ENCODE measurements around the gene GPC6. TPM values are rescaled to one million over a fixed set of nuclear protein-coding genes. Genes with fewer than 3 reads are reported as not detected.
A peak's percentile ranks its signal among the peaks of the same experiment; 100 is the strongest.

Gene GPC6
- total RNA-seq, 1 experiment from 2014 or later, result 5.1 TPM

DNA sequence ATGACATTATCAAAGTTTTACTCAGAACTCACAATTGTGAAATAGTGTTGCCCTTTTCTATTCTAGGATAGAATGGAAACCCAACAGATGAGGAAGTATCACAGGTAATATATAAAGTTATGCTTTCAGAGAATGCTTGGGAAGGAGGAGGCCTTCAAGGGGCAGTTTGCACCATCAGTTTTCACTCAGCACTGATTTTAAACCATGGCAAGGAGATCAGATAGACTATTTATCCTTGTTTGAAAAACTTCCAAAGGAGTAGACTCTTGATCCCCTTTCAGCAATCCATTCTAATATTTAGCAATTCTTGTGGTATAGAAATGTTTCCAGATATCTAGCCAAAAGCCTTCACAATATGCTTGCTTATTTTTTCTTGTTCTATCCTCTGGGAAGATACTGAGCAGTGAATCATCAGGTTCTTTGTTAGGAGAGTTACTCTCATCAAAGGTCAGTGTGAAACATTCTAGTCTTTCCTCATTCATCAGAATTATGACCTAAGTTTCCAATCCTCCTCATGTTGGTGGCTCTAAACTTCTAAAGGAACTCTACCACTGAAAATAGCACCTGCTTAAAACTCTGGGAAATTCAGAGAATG lies 3.8 kb downstream of the GPC6 start:
- peak; percentile 23 for DNase-seq (ENCODE audit: low spot score)

DNA sequence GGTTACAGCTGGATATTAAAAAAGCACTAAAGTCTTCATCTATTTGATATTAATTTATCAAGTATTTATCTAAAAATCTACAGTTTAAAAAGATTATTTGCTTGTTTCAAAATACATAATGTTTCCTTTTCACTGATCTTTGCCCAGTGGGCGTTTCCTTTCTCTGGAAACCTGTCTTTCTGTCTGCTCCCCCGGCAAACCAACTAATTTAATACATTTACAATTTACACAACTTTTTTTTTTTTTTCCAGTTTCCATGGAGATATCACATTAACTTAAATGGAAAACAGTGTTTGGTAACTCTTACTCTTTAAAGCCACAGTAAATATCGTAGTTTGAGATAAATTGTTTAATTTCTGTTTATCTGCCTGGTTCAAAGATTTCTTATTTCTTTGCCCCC lies 5.3 kb downstream of the GPC6 start:
- DNase-seq (ENCODE audit: low spot score), result no peak

DNA sequence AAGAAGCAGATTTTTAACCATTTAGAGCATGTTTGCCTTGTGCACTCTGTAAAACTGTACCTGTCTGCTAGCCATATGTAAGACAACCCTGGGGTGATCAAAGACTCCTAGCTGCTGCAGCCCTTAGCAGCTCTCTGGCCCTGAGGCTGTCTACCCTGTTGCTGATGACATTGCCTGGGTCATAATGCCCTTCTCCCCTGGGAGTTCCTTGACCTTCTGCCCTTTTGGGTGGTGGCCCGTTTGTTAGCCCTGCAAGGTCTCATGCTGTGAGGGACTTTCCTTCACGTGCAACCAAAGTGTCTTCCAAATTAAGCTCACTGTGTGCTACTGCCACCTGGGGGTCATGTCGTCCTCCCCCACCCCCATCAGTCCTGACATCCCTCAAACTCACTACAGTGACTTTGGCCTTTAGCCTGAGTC lies 7.4 kb downstream of the GPC6 start:
- DNase-seq (ENCODE audit: low spot score), result no peak

DNA sequence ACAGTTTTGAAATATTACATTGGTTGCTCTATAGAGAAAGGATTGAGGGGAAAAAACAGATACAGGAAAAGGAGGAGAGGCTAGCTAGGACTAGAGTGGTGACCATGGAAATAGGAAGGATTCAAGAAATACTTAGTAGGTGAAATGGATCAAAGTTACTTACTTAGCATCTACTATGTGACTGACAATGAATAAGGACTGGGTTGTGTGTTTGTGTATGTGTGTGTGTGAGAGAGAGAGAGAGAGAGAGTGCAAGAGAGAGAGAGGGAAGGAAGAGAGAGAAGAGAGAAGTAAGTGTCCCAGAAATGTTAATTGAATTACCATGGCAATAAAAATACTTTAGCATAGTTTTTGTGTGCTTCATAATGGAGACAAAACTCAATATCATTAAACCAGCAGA lies 7.9 kb downstream of the GPC6 start:
- no peak for DNase-seq (ENCODE audit: low spot score)

DNA sequence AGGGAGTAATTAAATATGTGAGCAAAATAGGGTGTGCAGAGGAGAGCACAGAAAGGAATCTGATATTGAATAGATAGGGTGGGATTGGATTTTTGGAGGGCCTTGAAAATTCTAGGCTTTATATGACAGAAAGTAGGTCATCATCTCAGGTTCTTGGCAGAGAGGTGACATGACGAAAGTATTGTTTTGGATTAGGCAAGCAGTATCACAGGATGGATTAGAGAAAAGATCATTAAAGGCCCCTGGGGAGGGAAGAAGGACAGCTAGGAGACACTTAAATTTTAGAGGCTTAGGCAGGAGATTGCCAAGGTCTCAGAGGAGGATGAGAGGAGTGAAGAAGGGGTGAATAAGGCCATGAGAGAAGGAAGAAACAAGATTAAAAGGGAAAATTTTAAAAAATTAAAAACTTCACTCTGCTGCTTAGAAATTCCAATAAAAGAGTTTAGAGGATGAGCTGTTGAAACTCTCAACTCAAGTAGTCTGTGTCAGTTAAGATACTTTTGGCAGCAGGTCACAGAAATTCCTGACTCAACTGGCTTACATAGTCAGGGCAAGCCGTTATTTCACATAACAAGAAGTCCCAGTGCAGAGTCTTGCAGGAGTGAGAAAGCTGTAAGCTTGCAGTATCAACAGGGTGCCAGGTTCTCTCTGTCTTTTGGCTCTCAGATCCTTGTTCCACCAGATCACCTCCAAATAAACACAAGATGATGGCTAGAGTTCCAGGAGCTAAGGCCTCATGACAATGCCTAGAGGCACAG lies 8.8 kb downstream of the GPC6 start:
- DNase-seq (ENCODE audit: low spot score), result no peak

DNA sequence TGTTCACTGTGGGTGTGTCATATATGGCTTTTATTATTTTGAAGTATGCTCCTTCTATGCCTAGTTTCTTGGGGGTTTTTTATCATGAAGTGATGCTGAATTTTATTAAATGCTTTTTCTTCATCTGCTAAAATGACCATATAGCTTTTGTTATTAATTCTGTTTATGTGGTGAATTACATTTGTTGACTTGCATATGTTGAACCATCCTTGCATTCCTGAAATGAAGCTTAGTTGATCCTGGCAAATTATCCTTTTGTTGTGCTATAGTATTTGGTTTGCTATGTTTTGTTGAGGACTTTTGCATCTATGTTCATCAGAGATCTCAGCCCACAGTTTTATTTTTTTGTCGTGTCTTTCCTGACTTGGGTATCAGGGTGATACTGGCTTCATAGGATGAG lies 12.1 kb downstream of the GPC6 start:
- no peak for DNase-seq (ENCODE audit: low spot score)

DNA sequence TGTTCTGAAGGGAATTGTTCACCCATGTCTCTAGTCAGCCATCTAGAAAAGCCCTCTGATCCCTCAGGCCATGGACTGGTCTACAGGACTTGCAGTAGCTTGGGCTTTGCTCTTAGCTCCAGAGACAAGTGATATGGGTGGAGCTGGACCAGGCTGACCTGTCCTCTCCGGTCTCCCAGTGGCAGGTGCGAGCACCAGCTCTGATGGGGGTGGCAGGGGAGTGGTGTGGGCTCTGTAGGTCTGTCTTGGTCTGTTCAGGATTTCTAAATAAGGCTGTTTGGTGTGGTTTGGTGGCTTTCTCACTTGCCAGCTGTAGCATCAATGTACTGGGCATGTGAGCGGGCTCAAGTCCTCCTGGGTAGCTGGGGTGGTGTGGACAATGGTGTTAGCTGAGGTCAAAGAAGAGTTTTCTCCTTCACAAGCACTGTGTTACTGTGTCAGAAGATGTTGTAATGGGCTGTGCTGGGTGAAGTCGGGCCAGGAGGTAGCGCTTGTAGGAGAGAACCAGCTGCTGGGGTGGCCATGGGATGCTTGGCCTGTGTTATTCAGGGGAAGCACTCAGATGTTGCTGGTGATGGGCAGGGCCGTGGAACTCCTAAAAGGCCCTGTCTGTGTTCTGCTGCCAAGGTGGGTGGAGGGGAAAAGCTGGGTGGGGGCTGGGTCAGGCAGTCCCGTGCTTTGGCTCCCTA lies 16.9 kb downstream of the GPC6 start:
- DNase-seq (ENCODE audit: low spot score), result no peak

DNA sequence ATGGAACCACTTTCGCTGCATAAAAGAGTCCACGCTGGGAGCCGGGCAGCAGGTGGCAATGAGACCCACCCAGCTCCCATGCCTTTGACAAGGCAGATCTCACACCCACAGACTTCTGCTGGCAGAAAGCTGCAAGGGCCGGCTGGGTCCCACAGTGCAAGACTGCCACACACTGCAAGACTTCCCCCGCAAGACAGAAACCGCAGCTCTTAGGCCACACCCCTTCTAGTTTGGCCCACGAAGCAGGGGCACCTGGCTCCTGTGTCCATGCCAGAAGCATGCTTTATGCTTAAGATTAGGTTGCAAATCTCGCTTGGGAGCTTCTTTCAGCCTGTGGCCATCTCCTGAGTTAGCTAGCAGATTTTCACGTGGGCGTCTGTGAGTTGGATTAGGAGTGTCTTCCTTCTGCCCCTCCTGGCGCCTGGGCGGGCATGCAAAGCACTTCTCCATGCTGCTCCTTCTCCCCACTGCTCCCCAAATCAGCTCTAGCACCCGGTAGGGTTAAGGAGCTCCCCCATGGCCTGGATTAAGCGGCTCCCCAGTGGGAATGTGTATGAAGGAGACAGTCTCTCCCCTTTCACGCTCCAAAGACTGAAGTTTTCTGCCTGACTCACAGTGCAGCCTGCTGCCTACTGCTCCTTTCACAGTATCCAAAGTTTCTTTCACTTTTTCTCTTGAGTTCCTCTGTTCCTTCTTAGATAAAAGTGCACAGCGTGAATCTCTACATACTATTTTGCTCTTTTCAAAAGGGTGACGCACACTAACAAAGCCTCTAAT lies 17.7 kb downstream of the GPC6 start:
- DNase-seq (ENCODE audit: low spot score), result peak; percentile 57

DNA sequence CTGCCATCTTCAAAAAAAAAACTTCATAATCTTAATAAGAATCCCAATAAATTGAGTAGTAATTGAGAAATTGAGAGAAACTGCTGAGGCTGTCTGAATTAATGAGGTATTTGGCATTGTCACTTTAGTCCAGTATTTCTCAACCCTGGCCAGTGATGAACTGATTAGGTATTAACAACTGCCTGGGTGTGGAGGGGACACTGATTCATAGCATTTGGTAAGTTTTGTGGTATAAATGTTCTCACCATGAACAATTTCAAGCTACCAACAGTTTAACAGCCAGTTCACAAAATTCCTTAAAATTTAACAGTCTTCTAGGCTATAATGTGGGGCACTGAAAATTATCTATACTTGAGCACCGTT lies 18.3 kb downstream of the GPC6 start:
- DNase-seq (ENCODE audit: low spot score), result peak; percentile 55

DNA sequence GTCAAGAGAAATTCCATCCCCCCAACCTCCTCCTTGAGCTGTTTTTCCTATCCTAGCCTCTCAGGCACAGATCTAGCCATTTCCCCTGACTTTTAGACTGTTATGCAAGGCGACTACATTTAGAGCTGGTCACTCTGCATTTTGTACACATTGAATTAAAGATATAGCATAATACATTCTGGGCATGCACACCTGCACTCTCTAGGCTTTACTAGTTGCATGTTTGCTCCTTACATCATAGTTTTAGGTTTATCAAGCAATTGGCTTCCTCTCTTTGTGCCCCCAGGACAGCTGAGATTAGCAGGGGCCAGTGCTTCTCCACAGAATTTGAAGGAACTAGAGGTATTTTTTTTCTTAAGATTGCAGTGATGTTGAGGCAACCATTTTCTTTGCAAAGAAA lies 19.5 kb downstream of the GPC6 start:
- DNase-seq (ENCODE audit: low spot score), result no peak

DNA sequence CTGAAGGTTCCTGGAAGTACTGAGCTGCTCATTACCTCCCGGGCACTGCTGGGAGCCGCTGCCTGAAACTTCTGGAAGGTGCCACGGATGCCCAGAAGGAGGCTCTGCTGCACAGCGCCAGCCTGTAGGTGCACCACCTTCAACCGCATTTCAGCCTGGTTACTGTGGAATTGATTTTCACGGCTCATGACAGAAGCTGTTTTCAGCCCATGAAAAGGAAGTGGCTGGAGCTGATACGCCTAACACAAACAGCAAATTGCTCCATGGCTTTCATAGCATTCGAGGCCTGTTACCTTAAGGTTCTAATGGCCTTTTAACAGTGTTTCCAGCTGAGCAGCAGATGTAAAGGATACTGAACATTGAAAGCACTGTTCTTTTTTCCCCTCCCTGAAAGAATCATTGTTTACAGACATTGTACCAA lies 22.0 kb downstream of the GPC6 start:
- peak; percentile 65 for DNase-seq (ENCODE audit: low spot score)

DNA sequence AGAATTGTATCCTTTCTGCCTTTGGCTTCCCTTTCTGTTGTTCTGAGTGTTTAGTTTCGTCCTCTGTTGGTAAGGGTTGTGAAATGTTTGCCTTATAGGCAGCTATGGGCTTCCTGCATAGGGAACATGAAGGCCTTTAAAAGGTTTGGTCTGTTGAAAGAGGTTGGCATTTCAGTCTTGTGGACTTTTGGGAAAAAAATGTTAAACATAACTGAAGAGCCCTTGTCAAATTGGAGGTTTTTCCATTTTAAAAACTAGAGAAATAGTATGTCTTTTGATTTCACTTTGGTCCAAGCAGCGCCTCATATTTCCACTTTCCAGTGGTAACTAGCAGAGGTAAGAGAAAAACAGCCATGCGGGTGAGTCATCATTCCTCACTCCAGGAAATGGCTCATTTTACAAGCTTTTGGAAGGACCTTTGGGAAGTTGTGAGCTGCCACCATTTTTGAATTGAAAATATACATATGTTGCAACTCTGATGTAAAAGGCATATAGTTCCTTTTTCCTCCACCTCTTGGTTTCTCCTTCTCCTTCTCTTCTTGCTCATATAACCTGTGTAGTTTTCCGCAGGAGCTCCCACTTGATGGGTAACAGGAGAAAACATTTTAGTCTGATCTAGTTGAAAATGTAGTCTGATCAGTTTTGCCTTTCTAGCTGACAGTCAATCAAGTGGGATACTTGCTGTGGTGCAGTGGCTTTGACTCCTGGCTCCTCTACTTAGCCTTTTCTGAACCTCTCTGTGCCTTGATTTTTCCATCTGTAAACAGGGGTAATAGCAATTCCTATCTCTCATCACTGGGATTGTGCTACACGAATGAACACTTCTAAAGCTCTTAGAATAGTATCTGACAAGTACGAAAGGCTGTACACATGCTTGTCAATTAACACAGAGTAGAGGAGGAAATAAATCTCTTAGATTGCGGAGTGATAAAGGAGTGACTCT lies 23.0 kb downstream of the GPC6 start:
- peak; percentile 94 for DNase-seq (ENCODE audit: low spot score)

DNA sequence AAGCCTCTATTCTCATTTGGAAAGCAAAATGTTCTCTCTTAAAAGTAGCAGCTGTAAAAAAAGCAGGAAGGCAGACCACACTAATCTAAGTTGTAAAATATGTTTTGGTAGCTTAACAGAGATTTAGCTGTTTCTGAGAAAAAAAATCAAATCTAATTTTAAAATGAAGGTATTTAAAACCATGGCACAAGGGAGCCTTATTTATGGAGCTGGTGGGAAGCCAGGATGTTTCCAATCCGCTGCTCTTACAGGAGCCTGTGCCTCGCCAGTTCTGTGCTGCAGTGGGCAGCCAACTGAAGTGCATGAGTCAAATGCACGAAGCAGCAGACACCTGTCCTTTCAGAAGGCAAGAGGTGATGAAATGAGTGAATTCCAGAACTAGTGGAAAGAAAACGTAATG lies 28.2 kb downstream of the GPC6 start:
- no peak for DNase-seq (ENCODE audit: low spot score)

DNA sequence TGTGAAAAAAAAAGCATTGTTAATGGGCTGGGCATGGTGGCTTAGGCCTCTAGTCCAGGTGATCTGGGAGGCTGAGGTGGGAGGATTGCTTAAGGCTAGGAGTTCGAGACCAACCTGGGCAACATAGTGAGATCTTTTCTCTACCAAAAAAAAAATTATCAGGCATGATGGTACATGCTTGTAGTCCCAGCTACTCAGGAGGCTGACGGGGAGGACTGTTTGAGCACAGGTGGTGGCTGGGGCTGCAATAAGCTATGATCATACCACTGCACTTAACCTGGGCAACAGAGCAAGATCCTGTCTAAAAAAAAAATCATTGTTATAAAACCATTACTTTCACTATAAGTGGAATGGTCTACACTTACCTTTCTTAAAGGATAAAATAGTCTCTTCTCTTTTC lies 30.4 kb downstream of the GPC6 start:
- DNase-seq (ENCODE audit: low spot score), result no peak

DNA sequence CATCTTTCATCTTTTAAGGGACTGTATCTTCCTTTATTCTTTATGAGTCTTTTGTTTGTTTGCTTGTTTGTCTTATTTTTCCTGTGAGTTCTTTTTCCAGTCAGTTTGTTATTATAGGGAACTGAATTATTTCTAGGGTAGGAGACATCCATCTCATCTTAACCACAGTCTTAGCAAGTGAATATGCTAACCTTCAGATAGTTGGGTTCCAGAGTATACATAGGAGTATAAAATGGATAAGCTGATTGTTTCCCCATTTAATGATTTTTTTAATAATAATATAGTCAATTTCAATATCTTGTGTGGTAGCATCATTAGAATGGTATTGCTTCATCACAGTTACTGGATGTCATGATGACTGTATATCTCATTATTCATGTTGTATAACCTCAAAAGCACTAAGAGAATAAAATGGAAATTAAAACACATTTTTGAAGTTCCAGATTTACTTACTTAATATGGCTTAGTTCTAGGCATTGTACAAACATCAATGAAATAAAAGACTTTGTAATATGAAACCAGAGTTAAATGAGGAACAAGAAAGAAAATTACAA lies 33.0 kb downstream of the GPC6 start:
- DNase-seq (ENCODE audit: low spot score), result no peak

DNA sequence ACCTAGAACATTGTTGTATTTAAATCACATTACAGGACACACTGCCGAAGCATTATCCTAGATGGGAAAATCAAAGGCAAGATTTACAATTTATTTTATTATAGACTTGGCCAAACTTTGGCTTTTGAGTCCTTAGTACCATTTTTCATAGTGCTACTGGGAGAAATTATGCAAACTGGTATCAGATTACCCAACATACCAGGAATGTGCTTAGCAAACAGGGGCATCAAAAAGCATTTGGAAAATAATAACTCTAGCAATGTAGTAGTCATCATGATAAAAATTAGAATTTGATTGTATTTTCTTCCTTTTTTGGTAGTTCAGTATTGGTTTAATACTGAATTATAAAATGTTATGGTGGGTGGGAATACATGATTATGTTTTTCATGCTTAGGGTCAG lies 34.0 kb downstream of the GPC6 start:
- no peak for DNase-seq (ENCODE audit: low spot score)

DNA sequence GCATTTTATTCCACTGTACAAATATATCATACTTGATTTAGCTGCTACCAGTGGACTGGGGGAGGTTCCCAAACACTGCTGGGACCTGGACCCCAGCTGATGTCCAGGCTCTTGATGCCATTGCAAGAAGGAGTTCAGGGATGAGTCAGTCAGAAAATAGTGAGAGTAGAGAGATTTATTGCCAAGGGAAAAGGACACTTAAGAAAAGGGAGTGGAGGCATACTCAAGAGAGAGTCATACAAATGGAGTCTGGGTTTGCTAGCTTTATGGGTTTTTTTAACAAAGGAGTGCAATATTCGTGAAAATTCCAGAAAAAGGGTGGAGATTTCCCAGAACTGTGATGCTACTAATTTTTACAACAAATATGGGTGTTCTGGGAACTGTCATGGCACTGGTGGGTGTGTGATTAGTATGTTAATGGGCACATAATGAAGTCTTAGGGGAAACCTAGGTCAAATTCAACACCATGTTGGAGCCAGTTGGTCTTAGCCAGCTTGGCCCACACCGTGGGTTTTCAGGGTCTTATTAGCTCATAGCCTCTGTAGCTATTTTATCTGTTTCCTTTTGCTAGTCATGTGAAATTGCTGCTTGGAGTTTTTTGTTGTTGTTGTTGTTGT lies 36.2 kb downstream of the GPC6 start:
- DNase-seq (ENCODE audit: low spot score), result peak; percentile 88

DNA sequence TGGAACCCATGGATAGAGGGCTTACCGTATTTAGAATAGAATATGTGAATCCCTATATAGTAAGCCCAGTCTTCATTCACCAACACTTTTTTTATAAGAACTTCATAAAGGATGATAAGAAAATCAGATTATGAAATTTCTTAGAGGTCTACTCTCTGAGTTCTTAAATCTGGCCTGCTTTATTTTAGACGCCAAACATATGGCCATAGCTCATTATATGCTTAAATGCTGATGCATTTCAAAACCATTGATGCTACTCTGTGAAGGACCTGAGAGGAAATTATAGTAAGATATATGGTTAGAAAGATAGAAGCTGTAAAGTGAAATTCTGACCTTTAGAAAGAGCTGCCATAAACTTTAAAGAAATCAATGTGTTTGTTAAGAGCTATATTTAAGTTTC lies 38.3 kb downstream of the GPC6 start:
- DNase-seq (ENCODE audit: low spot score), result no peak

DNA sequence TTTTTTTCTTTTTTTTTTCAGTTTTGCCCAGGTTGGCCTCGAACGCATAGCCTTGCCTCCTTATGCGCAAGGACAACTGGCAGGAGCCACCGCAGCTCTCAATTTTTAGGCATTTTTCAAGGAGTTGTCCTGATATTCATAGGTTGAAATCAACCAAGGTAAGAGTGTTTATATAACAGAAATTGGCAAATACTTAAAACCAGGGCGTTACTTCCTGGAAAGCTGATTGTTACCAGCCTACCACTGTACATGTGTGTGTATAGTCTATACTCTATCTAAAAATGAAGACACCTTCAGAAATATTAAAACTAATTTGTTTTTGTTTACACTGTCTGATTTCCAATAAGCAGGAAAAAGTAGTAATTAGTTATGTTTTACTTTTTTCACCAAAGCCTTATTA lies 39.2 kb downstream of the GPC6 start:
- no peak for DNase-seq (ENCODE audit: low spot score)

DNA sequence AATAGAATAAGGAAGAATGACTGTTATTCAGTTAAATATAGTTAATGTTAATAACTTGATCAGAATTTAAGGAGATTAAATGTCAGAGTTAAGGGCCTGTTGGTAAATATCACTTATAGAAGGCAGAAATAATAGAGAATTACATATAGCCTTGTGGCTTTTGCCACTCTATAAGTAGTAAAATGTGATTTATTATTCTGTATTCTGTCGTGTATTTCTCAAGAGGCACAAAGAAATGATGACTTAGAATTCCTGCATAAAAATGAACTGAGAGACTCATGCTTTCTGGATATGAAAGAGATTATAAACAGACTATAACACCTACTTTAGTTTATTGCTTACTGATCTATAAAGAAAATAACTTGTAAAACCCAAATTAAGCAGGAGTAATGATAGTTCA lies 40.1 kb downstream of the GPC6 start:
- DNase-seq (ENCODE audit: low spot score), result no peak

All from A172 (cell line).